Measurements from ENCODE around the gene FLCN. TPM values are rescaled to one million over a fixed set of nuclear protein-coding genes. Genes with fewer than 3 reads are reported as not detected.

FLCN gene
- total RNA-seq, 1 donor from 2014 or later = 82.0 TPM

- TF ChIP-seq POLR2AphosphoS5 (IDR thresholded peaks at IDR 0.05; ENCODE audit: insufficient read depth in 1 of 2, low read depth in 1 of 2) = no peak
- intact Hi-C loops (cut with DNase I) = no loop called here
- H3K36me3 ChIP-seq = peaks cover 0 to 12% of the 10 kb centered on the region in 2 donors
- peaks cover 34% of the 10 kb centered on the region for H3K4me1 ChIP-seq
- H3K27me3 ChIP-seq = no peaks in the 10 kb centered on the region
- DNase-seq (ENCODE audit: extremely low spot score in 2 of 2) = no peak
- no peaks in the 10 kb centered on the region for H3K9me3 ChIP-seq
- peak overlapping the region; percentile 94 for H3K27ac ChIP-seq
- H3K4me3 ChIP-seq = peak overlapping the region; percentile 97 to 100
These were observed 508 bp downstream of the FLCN start for GRCh38 chr17:17236295-17237025.

GRCh38 chr17:17235212-17236174, 1.5 kb downstream of the FLCN start:
- Histone ChIP-seq H3K27me3 (no peaks in the 10 kb centered on the region), H3K36me3 (peaks cover 0 to 21% of the 10 kb centered on the region in 2 donors), H3K4me3 (peak overlapping the region; percentile 97 to 100), H3K9me3 (no peaks in the 10 kb centered on the region), H3K4me1 (peaks cover 34% of the 10 kb centered on the region), H3K27ac (peak overlapping the region; percentile 94)
- TF ChIP-seq POLR2A (IDR thresholded peaks at IDR 0.05) = no peak
- no peak for TF ChIP-seq POLR2AphosphoS5 (IDR thresholded peaks at IDR 0.05; ENCODE audit: insufficient read depth in 1 of 2, low read depth in 1 of 2)
- TF ChIP-seq, protein P1, sequence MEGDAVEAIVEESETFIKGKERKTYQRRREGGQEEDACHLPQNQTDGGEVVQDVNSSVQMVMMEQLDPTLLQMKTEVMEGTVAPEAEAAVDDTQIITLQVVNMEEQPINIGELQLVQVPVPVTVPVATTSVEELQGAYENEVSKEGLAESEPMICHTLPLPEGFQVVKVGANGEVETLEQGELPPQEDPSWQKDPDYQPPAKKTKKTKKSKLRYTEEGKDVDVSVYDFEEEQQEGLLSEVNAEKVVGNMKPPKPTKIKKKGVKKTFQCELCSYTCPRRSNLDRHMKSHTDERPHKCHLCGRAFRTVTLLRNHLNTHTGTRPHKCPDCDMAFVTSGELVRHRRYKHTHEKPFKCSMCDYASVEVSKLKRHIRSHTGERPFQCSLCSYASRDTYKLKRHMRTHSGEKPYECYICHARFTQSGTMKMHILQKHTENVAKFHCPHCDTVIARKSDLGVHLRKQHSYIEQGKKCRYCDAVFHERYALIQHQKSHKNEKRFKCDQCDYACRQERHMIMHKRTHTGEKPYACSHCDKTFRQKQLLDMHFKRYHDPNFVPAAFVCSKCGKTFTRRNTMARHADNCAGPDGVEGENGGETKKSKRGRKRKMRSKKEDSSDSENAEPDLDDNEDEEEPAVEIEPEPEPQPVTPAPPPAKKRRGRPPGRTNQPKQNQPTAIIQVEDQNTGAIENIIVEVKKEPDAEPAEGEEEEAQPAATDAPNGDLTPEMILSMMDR (IDR thresholded peaks at IDR 0.05) = no peak
- intact Hi-C loops (cut with DNase I) = no loop called here
- DNase-seq (ENCODE audit: extremely low spot score in 2 of 2) = no peak

- intact Hi-C loops (cut with DNase I) = no loop called here
- Histone ChIP-seq H3K4me1 (peaks cover 25% of the 10 kb centered on the region), H3K27me3 (no peaks in the 10 kb centered on the region), H3K9me3 (no peaks in the 10 kb centered on the region), H3K4me3 (no peak overlapping the region), H3K36me3 (peaks cover 0 to 51% of the 10 kb centered on the region in 2 donors), H3K27ac (no peak overlapping the region)
- no peak for TF ChIP-seq POLR2A (IDR thresholded peaks at IDR 0.05)
- no peak for TF ChIP-seq POLR2AphosphoS5 (IDR thresholded peaks at IDR 0.05; ENCODE audit: insufficient read depth in 1 of 2, low read depth in 1 of 2)
- TF ChIP-seq, protein P1 (IDR thresholded peaks at IDR 0.05) = no peak
- no peak for DNase-seq (ENCODE audit: extremely low spot score in 2 of 2)
These were observed 4.7 kb downstream of the FLCN start for GRCh38 chr17:17232303-17232621.

GRCh38 chr17:17231621-17232302, 5.2 kb downstream of the FLCN start:
- peaks cover 0 to 56% of the 10 kb centered on the region in 2 donors for H3K36me3 ChIP-seq
- no peak for TF ChIP-seq POLR2A (IDR thresholded peaks at IDR 0.05)
- TF ChIP-seq POLR2AphosphoS5 (IDR thresholded peaks at IDR 0.05; ENCODE audit: insufficient read depth in 1 of 2, low read depth in 1 of 2) = no peak
- TF ChIP-seq, protein P1 (IDR thresholded peaks at IDR 0.05) = no peak

More at GRCh38 chr17:17231621-17232302, 5.2 kb downstream of the FLCN start:
- DNase-seq (ENCODE audit: extremely low spot score in 2 of 2) = no peak
- intact Hi-C loops (cut with DNase I) = no loop called here
- Histone ChIP-seq H3K4me3 (no peak overlapping the region), H3K27ac (no peak overlapping the region), H3K4me1 (peaks cover 25% of the 10 kb centered on the region), H3K9me3 (no peaks in the 10 kb centered on the region), H3K27me3 (no peaks in the 10 kb centered on the region)

Data from vagina (tissue), 2 donors.